B cell (primary cell): ENCODE results near the gene GPA33. TPM values are rescaled to one million over a fixed set of nuclear protein-coding genes. Genes with fewer than 3 reads are reported as not detected.

Source experiments
- ATAC-seq: fragments of 200-7000 bp; cut with Tn5 transposase; one replicate; pipeline ENCODE4 v1.10.0; 2021; ENCODE audit warnings: low read depth, mild to moderate bottlenecking, moderate number of reproducible peaks, moderate library complexity
- CTCF ChIA-PET: fragments of 350-600 bp; sonication (Branson Sonifier 250); formaldehyde crosslinking; loops from one replicate; lab custom pipeline; 2021; ENCODE audit warnings: antibody characterized with exemption, inconsistent platforms; lab: Charles Lee
- POLR2A ChIA-PET: fragments of 350-600 bp; sonication (Branson Sonifier 250); formaldehyde crosslinking; loops from one replicate; lab custom pipeline; 2021; ENCODE audit warnings: antibody characterized with exemption; lab: Charles Lee
- DNase-seq: peaks from one replicate; pipeline ENCODE4 v3.0.0; 2013
- H2AFZ ChIP-seq: 2 replicates; pipeline ENCODE4 v1.6.1; 2012; ENCODE audit warnings: mild to moderate bottlenecking, low read depth, low read length; ENCODE audit not compliant: insufficient read depth, poor library complexity, severe bottlenecking
- H3K27ac ChIP-seq, 2 donors: 1 replicate in 1 of 2; 2 replicates in 1 of 2; pipeline ENCODE4 v1.5.1; 2012 to 2013; ENCODE audit warnings: low read length in 2 of 2, mild to moderate bottlenecking in 2 of 2, moderate library complexity in 1 of 2
- H3K27me3 ChIP-seq, 4 experiments: fragments of 200-600 bp in 1 of 4; sonication (generic) in 1 of 4; replicated peaks in 1 of 4; 1 replicate in 2 of 4; 2 replicates in 2 of 4; pipeline versions ENCODE4 v1.6.1 to v1.7.0; 2013 to 2016; ENCODE audit warnings: low read length in 3 of 4, mild to moderate bottlenecking in 2 of 4, mixed read lengths in 1 of 4, moderate library complexity in 1 of 4; ENCODE audit not compliant: insufficient read depth in 4 of 4, control insufficient read depth in 3 of 4; ENCODE audit errors: control extremely low read depth in 1 of 4
- H3K36me3 ChIP-seq, 2 experiments: replicated peaks in 1 of 2; 1 replicate in 1 of 2; 2 replicates in 1 of 2; pipeline versions ENCODE4 v1.6.1 to v1.7.1; 2013; ENCODE audit warnings: low read length in 1 of 2; ENCODE audit not compliant: insufficient read depth in 2 of 2, control insufficient read depth in 1 of 2; ENCODE audit errors: control extremely low read depth in 1 of 2, extremely low read depth in 1 of 2
- H3K4me1 ChIP-seq, 2 donors: fragments of 200-600 bp in 1 of 2; sonication (generic) in 1 of 2; 1 replicate in 1 of 2; 2 replicates in 1 of 2; pipeline versions ENCODE4 v1.5.1 to v1.6.1; 2013 to 2017; ENCODE audit warnings: low read length in 2 of 2; ENCODE audit not compliant: control insufficient read depth in 2 of 2, insufficient read depth in 2 of 2
- H3K4me2 ChIP-seq: replicated peaks from 2 replicates; pipeline ENCODE3; 2012; ENCODE audit warnings: mild to moderate bottlenecking, low read depth, low read length; ENCODE audit not compliant: poor library complexity, severe bottlenecking
- H3K4me3 ChIP-seq, 5 experiments: fragments of 200-600 bp in 1 of 5; sonication (generic) in 1 of 5; 1 replicate in 3 of 5; 2 replicates in 2 of 5; pipeline versions ENCODE4 v1.5.1 to v1.7.0; 2011 to 2016; ENCODE audit warnings: low read length in 4 of 5, mild to moderate bottlenecking in 4 of 5, low read depth in 2 of 5, control low read depth in 1 of 5, moderate library complexity in 1 of 5; ENCODE audit not compliant: insufficient read depth in 1 of 5; ENCODE audit errors: control extremely low read depth in 1 of 5, extremely low read depth in 1 of 5
- H3K79me2 ChIP-seq: fragments of 200-600 bp; sonication (generic); one replicate; pipeline ENCODE4 v1.6.0; 2016; ENCODE audit warnings: low read length; ENCODE audit not compliant: control insufficient read depth, insufficient read depth
- H3K9ac ChIP-seq: fragments of 200-600 bp; sonication (generic); 2 replicates; pipeline ENCODE4 v1.6.1; 2017; ENCODE audit warnings: mild to moderate bottlenecking, low read length, moderate library complexity
- H3K9me3 ChIP-seq, 3 donors: one replicate each; pipeline versions ENCODE4 v1.6.1 to v1.7.1; 2013; ENCODE audit warnings: low read length in 2 of 3; ENCODE audit not compliant: control insufficient read depth in 2 of 3, insufficient read depth in 1 of 3; ENCODE audit errors: control extremely low read depth in 1 of 3
- H4K20me1 ChIP-seq: 2 replicates; pipeline ENCODE4 v1.6.0; 2012; ENCODE audit warnings: mild to moderate bottlenecking, low read length; ENCODE audit not compliant: insufficient read depth, control insufficient read depth, poor library complexity, severe bottlenecking
- H3K27ac Mint-ChIP-seq: one replicate; pipeline ENCODE4 v1.8.0; 2021; ENCODE audit warnings: mixed read lengths
- H3K27me3 Mint-ChIP-seq: one replicate; pipeline ENCODE4 v1.8.0; 2021; ENCODE audit warnings: mixed read lengths
- H3K4me1 Mint-ChIP-seq: one replicate; pipeline ENCODE4 v1.8.0; 2021; ENCODE audit warnings: mixed read lengths
- H3K4me3 Mint-ChIP-seq: one replicate; pipeline ENCODE4 v1.8.0; 2021; ENCODE audit warnings: mixed read lengths
- H3K9me3 Mint-ChIP-seq: one replicate; pipeline ENCODE4 v1.8.0; 2022; ENCODE audit warnings: mixed read lengths; ENCODE audit not compliant: insufficient read depth
- EZH2 ChIP-seq: IDR thresholded peaks from 2 replicates; pipeline ENCODE4 v1.6.1; 2012; ENCODE audit warnings: borderline replicate concordance, low read depth, mild to moderate bottlenecking, moderate library complexity, low read length; ENCODE audit not compliant: insufficient read depth, poor library complexity, severe bottlenecking
- WGBS: methylation state at CpG from one replicate; pipeline ENCODE4 v1.1.5; 2013; ENCODE audit warnings: missing lambda C conversion rate; ENCODE audit not compliant: insufficient coverage; 5-methylcytosine and 5-hydroxymethylcytosine counted together
- intact Hi-C: fragments of 100-400 bp; cut with micrococcal nuclease; formaldehyde crosslinking; loops from one replicate; pipeline ENCODE4 v1.10.0; 2022
- polyA plus RNA-seq: library from polyadenylated mRNA; depleted of rRNA; stranded (reverse); fragments of >200 nt; gene quantifications from 2 replicates; pipeline ENCODE4 v1.2.3, GENCODE V29; 2012
- total RNA-seq, 2 donors: library from RNA; stranded (reverse); fragments of 120-200 nt in 1 of 2; gene quantifications; 1 replicate in 1 of 2; 2 replicates in 1 of 2; pipeline versions ENCODE4 v1.2.3 to v1.2.4, GENCODE V29; 2013 to 2022
- TF ChIP-seq, protein P1 (sequence below): fragments of 200-600 bp; IDR thresholded peaks from one replicate; pipeline ENCODE4 v1.8.0; 2022; ENCODE audit warnings: antibody characterized with exemption, mild to moderate bottlenecking

Gene GPA33
- total and polyA plus RNA-seq, 2 donors (not counting 1 experiment from before 2014, with no cell fraction given), result 0.91 to 2.4 TPM

DNA sequence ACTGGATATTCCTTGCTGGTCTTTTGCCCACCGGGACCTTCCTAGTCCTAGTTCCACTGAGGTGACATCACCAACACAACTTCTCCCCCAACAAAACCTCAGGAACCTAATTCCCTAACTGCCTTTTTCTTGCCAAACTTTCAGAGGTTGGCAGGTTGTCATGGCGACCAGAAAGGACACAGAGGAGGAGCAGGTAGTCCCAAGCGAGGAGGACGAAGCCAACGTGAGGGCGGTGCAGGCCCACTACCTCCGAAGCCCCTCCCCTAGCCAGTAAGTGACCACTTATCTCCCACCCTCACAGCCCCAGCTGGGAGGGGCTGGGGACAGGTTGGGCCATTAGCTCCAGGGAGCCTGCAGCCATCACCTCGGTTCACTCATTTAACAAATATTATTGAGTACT is 4.5 kb upstream of the GPA33 start:
- H3K4me3 ChIP-seq, result no peak overlapping the region
- H3K27me3 ChIP-seq, result no peaks in the 10 kb centered on the region
- H3K36me3 ChIP-seq, result no peaks in the 10 kb centered on the region
- H3K27ac Mint-ChIP-seq, result no peak overlapping the region
- H2AFZ ChIP-seq, result no peak overlapping the region
- H3K9ac ChIP-seq, result no peak overlapping the region
- no peak overlapping the region for H3K4me3 Mint-ChIP-seq
- no peak overlapping the region for H3K4me2 ChIP-seq
- ChIA-PET POLR2A (no interaction called here), CTCF (interaction anchor here (1.1 kb wide), 1 partner anchor 185 kb away, joined by 4 read pairs; no protein-coding TSS in a partner anchor)
- H3K4me1 Mint-ChIP-seq, result peaks cover 12% of the 10 kb centered on the region
- WGBS, result 81% methylated on average over 2 of the region's 8 CpGs
- DNase-seq, result no peak
- no peaks in the 10 kb centered on the region for H4K20me1 ChIP-seq
- no peaks in the 10 kb centered on the region for H3K9me3 Mint-ChIP-seq
- no peak overlapping the region for H3K27ac ChIP-seq
- no peaks in the 10 kb centered on the region for H3K79me2 ChIP-seq
- peaks cover 12 to 16% of the 10 kb centered on the region in 2 donors for H3K4me1 ChIP-seq
- H3K9me3 ChIP-seq, result peaks cover 0 to 1% (median 0%) of the 10 kb centered on the region in 3 donors
- intact Hi-C loops, result no loop called here
- H3K27me3 Mint-ChIP-seq, result peaks cover 11% of the 10 kb centered on the region
- ATAC-seq, result no peak
- TF ChIP-seq, protein P1, sequence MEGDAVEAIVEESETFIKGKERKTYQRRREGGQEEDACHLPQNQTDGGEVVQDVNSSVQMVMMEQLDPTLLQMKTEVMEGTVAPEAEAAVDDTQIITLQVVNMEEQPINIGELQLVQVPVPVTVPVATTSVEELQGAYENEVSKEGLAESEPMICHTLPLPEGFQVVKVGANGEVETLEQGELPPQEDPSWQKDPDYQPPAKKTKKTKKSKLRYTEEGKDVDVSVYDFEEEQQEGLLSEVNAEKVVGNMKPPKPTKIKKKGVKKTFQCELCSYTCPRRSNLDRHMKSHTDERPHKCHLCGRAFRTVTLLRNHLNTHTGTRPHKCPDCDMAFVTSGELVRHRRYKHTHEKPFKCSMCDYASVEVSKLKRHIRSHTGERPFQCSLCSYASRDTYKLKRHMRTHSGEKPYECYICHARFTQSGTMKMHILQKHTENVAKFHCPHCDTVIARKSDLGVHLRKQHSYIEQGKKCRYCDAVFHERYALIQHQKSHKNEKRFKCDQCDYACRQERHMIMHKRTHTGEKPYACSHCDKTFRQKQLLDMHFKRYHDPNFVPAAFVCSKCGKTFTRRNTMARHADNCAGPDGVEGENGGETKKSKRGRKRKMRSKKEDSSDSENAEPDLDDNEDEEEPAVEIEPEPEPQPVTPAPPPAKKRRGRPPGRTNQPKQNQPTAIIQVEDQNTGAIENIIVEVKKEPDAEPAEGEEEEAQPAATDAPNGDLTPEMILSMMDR, result no peak
- no peak for TF ChIP-seq EZH2

DNA sequence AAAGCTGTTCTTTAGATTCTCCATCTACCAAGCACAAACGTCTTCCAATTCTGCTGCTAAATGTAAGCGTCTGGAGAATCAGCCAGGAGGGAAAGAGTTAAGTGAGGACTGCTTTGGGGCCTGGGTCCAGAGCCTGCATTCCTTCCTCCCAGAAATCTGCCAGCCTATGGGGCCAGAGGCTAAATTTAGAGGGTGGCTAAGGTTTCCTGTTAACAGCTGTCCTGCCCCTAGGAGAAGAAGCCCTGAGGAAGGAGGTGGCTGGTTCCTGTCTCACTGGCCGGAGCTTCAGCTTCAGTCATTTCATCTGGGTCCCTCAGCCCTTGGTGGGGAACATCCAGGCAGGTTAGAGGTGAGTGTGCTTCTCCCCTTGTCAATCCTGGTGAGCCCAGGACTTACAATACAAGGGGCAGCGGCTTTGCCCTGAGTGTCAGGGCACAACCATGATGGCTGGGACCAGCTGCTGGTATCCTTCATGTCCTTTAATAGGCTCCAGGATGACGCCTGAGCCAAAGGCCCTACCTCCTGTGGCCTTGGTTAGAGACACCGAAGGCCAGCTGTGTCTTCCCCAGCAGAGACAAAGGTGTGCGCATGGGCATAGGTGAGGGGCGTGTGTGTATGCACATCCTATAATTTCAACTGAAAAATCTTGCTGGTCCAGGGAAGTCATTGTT is 3.8 kb upstream of the GPA33 start, which contains the start of gene STYXL2:
TSS of gene STYXL2 (plus strand) at position 230 of the 671 bp plus-strand sequence. CDS start 775 bp downstream, outside the sequence.
- H3K27me3 Mint-ChIP-seq, result peaks cover 11% of the 10 kb centered on the region
- Histone ChIP-seq H3K4me3 (no peak within 1 kb of the TSS), H3K4me2 (no peak within 1 kb of the TSS), H3K9ac (no peak within 1 kb of the TSS), H3K36me3 (no peaks in the 10 kb centered on the region), H3K27ac (no peak within 1 kb of the TSS), H2AFZ (no peak within 1 kb of the TSS), H3K4me1 (peaks cover 17 to 18% of the 10 kb centered on the region in 2 donors), H3K27me3 (no peaks in the 10 kb centered on the region), H3K79me2 (no peaks in the 10 kb centered on the region), H4K20me1 (no peaks in the 10 kb centered on the region), H3K9me3 (peaks cover 0 to 1% (median 0%) of the 10 kb centered on the region in 3 donors)
- no peak within 1 kb of the TSS for H3K27ac Mint-ChIP-seq
- no peak within 1 kb of the TSS for H3K4me3 Mint-ChIP-seq
- DNase-seq (no peak), ATAC-seq (no peak)
- 82% methylated on average over 5 of the region's 8 CpGs for WGBS
- no peaks in the 10 kb centered on the region for H3K9me3 Mint-ChIP-seq
- H3K4me1 Mint-ChIP-seq, result peaks cover 16% of the 10 kb centered on the region
- ChIA-PET CTCF (interaction anchor here (1.1 to 1.8 kb wide), 2 partner anchors 35 to 184 kb away, joined by 4 to 8 read pairs; no protein-coding TSS in a partner anchor), POLR2A (no interaction called here)
- intact Hi-C loops, result no loop called here
- TF ChIP-seq, protein P1, result no peak
- TF ChIP-seq EZH2, result no peak
